ENCODE measurements around the gene PFKM.
"Not testable (repeated sequence)": the region's sequence is repeated elsewhere in the genome, so short reads cannot be mapped to it uniquely, and the experiment has no call there.

The PFKM gene

GRCh38 chr12:48125542-48125941 is 6.4 kb downstream of the PFKM start:
- not testable (repeated sequence) for H3K4me1 Mint-ChIP-seq; ATAC-seq (ENCODE audit: low read depth); H3K27ac Mint-ChIP-seq; H3K27me3 Mint-ChIP-seq; DNase-seq (ENCODE audit: low spot score in 2 of 2); H3K4me3 Mint-ChIP-seq; H3K9me3 Mint-ChIP-seq
- H3K36me3 Mint-ChIP-seq: peaks cover 29% of the 10 kb centered on the region

GRCh38 chr12:48125985-48126384 is 6.8 kb downstream of the PFKM start:
- Mint-ChIP-seq H3K27me3 (no peaks in the 10 kb centered on the region), H3K27ac (no peak overlapping the region), H3K4me3 (no peak overlapping the region), H3K4me1 (peaks cover 4% of the 10 kb centered on the region), H3K36me3 (peaks cover 29% of the 10 kb centered on the region), H3K9me3 (no peaks in the 10 kb centered on the region)
- DNase-seq (ENCODE audit: low spot score in 2 of 2): no peak
- ATAC-seq (ENCODE audit: low read depth): no peak

- no peak overlapping the region for H3K27ac Mint-ChIP-seq
- H3K36me3 Mint-ChIP-seq: peaks cover 29% of the 10 kb centered on the region
- H3K9me3 Mint-ChIP-seq: no peaks in the 10 kb centered on the region
- no peak for ATAC-seq (ENCODE audit: low read depth)
- no peak overlapping the region for H3K4me3 Mint-ChIP-seq
- no peak for DNase-seq (ENCODE audit: low spot score in 2 of 2)
- no peaks in the 10 kb centered on the region for H3K27me3 Mint-ChIP-seq
- peaks cover 2% of the 10 kb centered on the region for H3K4me1 Mint-ChIP-seq
Measured at GRCh38 chr12:48126953-48127630, 7.9 kb downstream of the PFKM start.

- H3K27me3 Mint-ChIP-seq: no peaks in the 10 kb centered on the region
- no peaks in the 10 kb centered on the region for H3K9me3 Mint-ChIP-seq
- H3K4me3 Mint-ChIP-seq: no peak overlapping the region
- H3K4me1 Mint-ChIP-seq: no peaks in the 10 kb centered on the region
- no peak for ATAC-seq (ENCODE audit: low read depth)
- no peak overlapping the region for H3K27ac Mint-ChIP-seq
- DNase-seq (ENCODE audit: low spot score in 2 of 2): no peak
- peaks cover 32% of the 10 kb centered on the region for H3K36me3 Mint-ChIP-seq
Measured at GRCh38 chr12:48128800-48129199, 9.6 kb downstream of the PFKM start.

GRCh38 chr12:48129376-48129775 is 10.2 kb downstream of the PFKM start:
- H3K36me3 Mint-ChIP-seq: peaks cover 34% of the 10 kb centered on the region
- no peak for DNase-seq (ENCODE audit: low spot score in 2 of 2)
- no peaks in the 10 kb centered on the region for H3K9me3 Mint-ChIP-seq
- H3K27ac Mint-ChIP-seq: no peak overlapping the region
- H3K4me1 Mint-ChIP-seq: no peaks in the 10 kb centered on the region
- no peak for ATAC-seq (ENCODE audit: low read depth)
- H3K27me3 Mint-ChIP-seq: no peaks in the 10 kb centered on the region
- H3K4me3 Mint-ChIP-seq: no peak overlapping the region

- Mint-ChIP-seq H3K4me3 (no peak overlapping the region), H3K4me1 (no peaks in the 10 kb centered on the region), H3K36me3 (peaks cover 39% of the 10 kb centered on the region), H3K27ac (no peak overlapping the region), H3K27me3 (no peaks in the 10 kb centered on the region), H3K9me3 (no peaks in the 10 kb centered on the region)
- DNase-seq (ENCODE audit: low spot score in 2 of 2): no peak
- no peak for ATAC-seq (ENCODE audit: low read depth)
Measured at GRCh38 chr12:48131517-48131916, 12.4 kb downstream of the PFKM start.

GRCh38 chr12:48132826-48133225 is 13.7 kb downstream of the PFKM start:
- Mint-ChIP-seq H3K36me3 (peaks cover 33% of the 10 kb centered on the region), H3K27ac (no peak overlapping the region), H3K9me3 (no peaks in the 10 kb centered on the region)

GRCh38 chr12:48135027-48135426 is 15.9 kb downstream of the PFKM start:
- Mint-ChIP-seq H3K4me3 (no peak overlapping the region), H3K36me3 (peaks cover 33% of the 10 kb centered on the region), H3K27ac (no peak overlapping the region), H3K27me3 (no peaks in the 10 kb centered on the region), H3K9me3 (no peaks in the 10 kb centered on the region), H3K4me1 (no peaks in the 10 kb centered on the region)
- ATAC-seq (ENCODE audit: low read depth) (no peak), DNase-seq (ENCODE audit: low spot score in 2 of 2) (no peak)

More at GRCh38 chr12:48132826-48133225, 13.7 kb downstream of the PFKM start:
- Mint-ChIP-seq H3K27me3 (no peaks in the 10 kb centered on the region), H3K4me3 (no peak overlapping the region), H3K4me1 (no peaks in the 10 kb centered on the region)
- ATAC-seq (ENCODE audit: low read depth): no peak
- DNase-seq (ENCODE audit: low spot score in 2 of 2): no peak

- Mint-ChIP-seq H3K4me3 (no peak overlapping the region), H3K9me3 (no peaks in the 10 kb centered on the region), H3K36me3 (peaks cover 33% of the 10 kb centered on the region), H3K4me1 (no peaks in the 10 kb centered on the region), H3K27ac (no peak overlapping the region), H3K27me3 (no peaks in the 10 kb centered on the region)
- ATAC-seq (ENCODE audit: low read depth): no peak
- no peak for DNase-seq (ENCODE audit: low spot score in 2 of 2)
Measured at GRCh38 chr12:48142818-48143674, 23.9 kb downstream of the PFKM start.

- no peak overlapping the region for H3K27ac Mint-ChIP-seq
- H3K27me3 Mint-ChIP-seq: no peaks in the 10 kb centered on the region
- H3K36me3 Mint-ChIP-seq: peaks cover 36% of the 10 kb centered on the region
- no peaks in the 10 kb centered on the region for H3K9me3 Mint-ChIP-seq
- H3K4me3 Mint-ChIP-seq: no peak overlapping the region
- no peak for DNase-seq (ENCODE audit: low spot score in 2 of 2)
- ATAC-seq (ENCODE audit: low read depth): no peak
- no peaks in the 10 kb centered on the region for H3K4me1 Mint-ChIP-seq
Measured at GRCh38 chr12:48143898-48144297, 24.7 kb downstream of the PFKM start.

- Mint-ChIP-seq H3K27ac (no peak overlapping the region), H3K9me3 (no peaks in the 10 kb centered on the region), H3K4me1 (no peaks in the 10 kb centered on the region), H3K4me3 (no peak overlapping the region), H3K36me3 (peaks cover 42% of the 10 kb centered on the region), H3K27me3 (no peaks in the 10 kb centered on the region)
- ATAC-seq (ENCODE audit: low read depth) (no peak), DNase-seq (ENCODE audit: low spot score in 2 of 2) (no peak)
Measured at GRCh38 chr12:48145981-48146380, 26.8 kb downstream of the PFKM start.

GRCh38 chr12:48151103-48151771 is 32.1 kb downstream of the PFKM start:
- no peak for DNase-seq (ENCODE audit: low spot score in 2 of 2)
- H3K27ac Mint-ChIP-seq: no peak overlapping the region
- no peaks in the 10 kb centered on the region for H3K27me3 Mint-ChIP-seq
- H3K36me3 Mint-ChIP-seq: peaks cover 34% of the 10 kb centered on the region
- no peak overlapping the region for H3K4me3 Mint-ChIP-seq
- no peaks in the 10 kb centered on the region for H3K9me3 Mint-ChIP-seq
- ATAC-seq (ENCODE audit: low read depth): no peak
- H3K4me1 Mint-ChIP-seq: peaks cover 6% of the 10 kb centered on the region

GRCh38 chr12:48155786-48156185 is 36.6 kb downstream of the PFKM start:
- peaks cover 19% of the 10 kb centered on the region for H3K4me1 Mint-ChIP-seq
- not testable (repeated sequence) for H3K27ac Mint-ChIP-seq; DNase-seq (ENCODE audit: low spot score in 2 of 2)

GRCh38 chr12:48156652-48157017 is 37.5 kb downstream of the PFKM start:
- peaks cover 19% of the 10 kb centered on the region for H3K4me1 Mint-ChIP-seq
- DNase-seq (ENCODE audit: low spot score in 2 of 2) (no peak), ATAC-seq (ENCODE audit: low read depth) (no peak)
- H3K4me3 Mint-ChIP-seq: peak overlapping the region; percentile 98
- peaks cover 9% of the 10 kb centered on the region for H3K36me3 Mint-ChIP-seq
- no peaks in the 10 kb centered on the region for H3K9me3 Mint-ChIP-seq
- H3K27ac Mint-ChIP-seq: peak overlapping the region; percentile 98
- H3K27me3 Mint-ChIP-seq: peaks cover 1% of the 10 kb centered on the region

More at GRCh38 chr12:48155786-48156185, 36.6 kb downstream of the PFKM start:
- not testable (repeated sequence) for H3K9me3 Mint-ChIP-seq; ATAC-seq (ENCODE audit: low read depth); H3K4me3 Mint-ChIP-seq; H3K36me3 Mint-ChIP-seq; H3K27me3 Mint-ChIP-seq

Measured in memory B cell (primary cell).